HepG2 (cell line): ENCODE measurements around the gene ARHGAP5. TPM values are rescaled to one million over a fixed set of nuclear protein-coding genes. Genes with fewer than 3 reads are reported as not detected.
A peak's percentile ranks its signal among the peaks of the same experiment; 100 is the strongest.

Experiments used
- ARID5B ChIP-seq: IDR thresholded peaks from 2 replicates; pipeline ENCODE4 v1.4.0; 2020; ENCODE audit warnings: mild to moderate bottlenecking, missing genetic modification reagents
- GMEB2 ChIP-seq: IDR thresholded peaks from 2 replicates; pipeline ENCODE4 v1.6.1; 2016; ENCODE audit warnings: missing biosample characterization, missing genetic modification reagents, low read depth
- HOXA9 ChIP-seq: sonication (generic); formaldehyde crosslinking; IDR thresholded peaks from 2 replicates; pipeline ENCODE4 v1.8.1; 2022; ENCODE audit warnings: missing genetic modification reagents, mild to moderate bottlenecking, moderate library complexity, borderline replicate concordance
- PATZ1 ChIP-seq: sonication (generic); formaldehyde crosslinking; IDR thresholded peaks from 2 replicates; pipeline ENCODE4 v1.4.0; 2020; ENCODE audit warnings: missing genetic modification reagents
- polyA plus RNA-seq, 8 experiments: library from polyadenylated mRNA; depleted of rRNA in 3 of 8; stranded (reverse) in 7 of 8; unstranded in 1 of 8; fragments of >200 nt; fragmentation: Illumina TruSeq in 4 of 8; extraction: Trizol in 4 of 8; gene quantifications; 2 replicates each; pipeline versions ENCODE4 v1.2.1 to v1.2.3, GENCODE V29; 2011 to 2016; ENCODE audit warnings: low read depth in 4 of 8, missing spikeins in 1 of 8, mixed read lengths in 1 of 8; ENCODE audit not compliant: insufficient read depth in 1 of 8
- total RNA-seq, 5 experiments: library from RNA; depleted of rRNA; stranded (reverse); fragments of >200 nt; fragmentation: Illumina TruSeq; extraction: Trizol; gene quantifications; 2 replicates each; pipeline ENCODE4 v1.2.3, GENCODE V29; 2016; ENCODE audit warnings: low read depth in 1 of 5
- TF ChIP-seq, protein P1 (sequence below): sonication (generic); formaldehyde crosslinking; IDR thresholded peaks from 2 replicates; pipeline ENCODE4 v1.8.0; 2022; ENCODE audit warnings: low read depth, missing genetic modification reagents

Gene ARHGAP5
- total and polyA plus RNA-seq, 2 of the 13 experiments (the other 11 are each of a cell fraction or from before 2014, with no cell fraction given), result 33.7 to 144 TPM

DNA sequence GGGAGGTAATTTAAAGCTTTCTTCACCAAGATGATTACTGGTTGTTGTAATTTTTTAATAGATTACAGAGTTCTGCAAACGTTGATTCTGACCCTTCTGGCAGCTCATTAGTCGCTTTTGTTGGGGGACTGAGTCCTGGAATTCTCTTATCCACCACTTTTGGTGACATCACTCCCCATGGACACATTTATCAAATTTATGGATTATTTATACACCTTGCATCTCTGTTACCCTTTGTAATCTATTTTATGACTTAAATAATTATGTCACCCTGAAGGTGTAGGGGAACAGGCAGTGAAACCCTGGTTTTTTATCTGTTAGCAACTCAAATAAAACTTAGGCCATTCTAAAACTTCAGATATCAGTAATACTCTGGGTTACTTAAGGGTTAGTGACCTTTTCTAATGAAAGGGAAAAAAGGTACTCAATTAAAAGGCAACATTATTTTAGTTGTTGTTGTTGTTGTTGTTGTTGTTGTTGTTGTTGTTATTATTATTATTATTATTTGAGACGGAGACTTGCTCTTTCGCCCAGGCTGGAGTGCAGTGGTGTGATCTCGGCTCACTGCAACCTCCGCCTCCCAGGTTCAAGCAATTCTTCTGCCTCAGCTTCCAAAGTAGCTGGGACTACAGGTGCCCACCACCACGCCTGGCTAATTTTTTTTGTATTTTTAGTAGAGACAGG lies 65.8 kb downstream of the ARHGAP5 start (continued):
- TF ChIP-seq ARID5B (CRISPR knock-in tag), result no peak
- no peak for TF ChIP-seq PATZ1
- TF ChIP-seq GMEB2 (CRISPR knock-in tag), result no peak
- TF ChIP-seq HOXA9 (CRISPR knock-in tag), result 0 out of 2 replicates have a peak, but pooled peaks have one; percentile 29
- TF ChIP-seq, protein P1, sequence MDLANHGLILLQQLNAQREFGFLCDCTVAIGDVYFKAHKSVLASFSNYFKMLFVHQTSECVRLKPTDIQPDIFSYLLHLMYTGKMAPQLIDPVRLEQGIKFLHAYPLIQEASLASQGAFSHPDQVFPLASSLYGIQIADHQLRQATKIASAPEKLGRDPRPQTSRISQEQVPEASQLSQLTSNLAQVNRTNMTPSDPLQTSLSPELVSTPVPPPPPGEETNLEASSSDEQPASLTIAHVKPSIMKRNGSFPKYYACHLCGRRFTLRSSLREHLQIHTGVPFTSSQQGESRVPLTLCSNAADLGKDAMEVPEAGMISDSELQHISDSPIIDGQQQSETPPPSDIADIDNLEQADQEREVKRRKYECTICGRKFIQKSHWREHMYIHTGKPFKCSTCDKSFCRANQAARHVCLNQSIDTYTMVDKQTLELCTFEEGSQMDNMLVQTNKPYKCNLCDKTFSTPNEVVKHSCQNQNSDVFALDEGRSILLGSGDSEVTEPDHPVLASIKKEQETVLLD (CRISPR knock-in tag), result peak; percentile 40; the same call in 1 of the 2 replicates
